ENCODE measurements around the gene NCF2.
A peak's percentile ranks its signal among the peaks of the same experiment; 100 is the strongest.

The NCF2 gene

DNA sequence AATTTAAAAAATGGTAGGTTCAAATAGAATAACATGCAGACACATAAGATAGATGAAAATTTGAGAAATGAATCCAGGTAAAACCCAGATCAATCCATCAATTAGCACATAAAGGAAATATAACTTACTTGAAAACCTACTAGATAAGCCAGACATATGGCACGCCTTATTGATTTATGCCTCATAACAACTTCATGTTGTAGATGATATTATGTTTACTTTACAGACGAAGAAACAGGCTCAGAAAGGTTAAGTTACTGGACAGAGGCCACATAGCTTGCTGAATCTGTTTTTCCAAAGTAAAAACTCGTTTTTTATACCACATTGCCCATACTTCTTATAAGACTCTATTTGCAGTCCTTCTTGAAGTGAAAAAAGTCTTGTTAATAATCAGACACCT lies 22.1 kb upstream of the NCF2 start:
- in situ Hi-C loops (cut with MboI; ENCODE audit: low sequenced_read_pairs, unreplicated experiment): no loop called here

DNA sequence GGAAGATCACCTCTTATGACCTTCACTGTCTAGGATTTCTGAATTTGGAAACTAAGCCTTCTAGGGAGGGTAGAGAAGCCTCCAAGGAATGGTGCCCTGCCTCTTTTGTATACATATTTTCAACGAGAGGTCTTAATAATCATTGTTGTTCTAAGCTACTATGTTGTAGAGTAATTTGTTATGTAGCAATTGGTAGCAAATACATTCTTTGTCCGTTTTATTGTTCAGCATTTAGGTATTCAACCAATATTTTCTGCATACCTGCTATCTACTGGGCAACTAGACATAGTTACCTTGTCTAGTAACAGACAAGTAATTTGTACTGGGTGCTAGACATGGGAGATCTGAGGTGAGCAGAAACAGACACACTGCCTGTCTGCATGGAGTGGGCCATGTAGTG lies 20.8 kb upstream of the NCF2 start:
- in situ Hi-C loops (cut with MboI; ENCODE audit: low sequenced_read_pairs, unreplicated experiment): no loop called here
- DNase-seq (ENCODE audit: low spot score): no peak
- TF ChIP-seq, protein P1, sequence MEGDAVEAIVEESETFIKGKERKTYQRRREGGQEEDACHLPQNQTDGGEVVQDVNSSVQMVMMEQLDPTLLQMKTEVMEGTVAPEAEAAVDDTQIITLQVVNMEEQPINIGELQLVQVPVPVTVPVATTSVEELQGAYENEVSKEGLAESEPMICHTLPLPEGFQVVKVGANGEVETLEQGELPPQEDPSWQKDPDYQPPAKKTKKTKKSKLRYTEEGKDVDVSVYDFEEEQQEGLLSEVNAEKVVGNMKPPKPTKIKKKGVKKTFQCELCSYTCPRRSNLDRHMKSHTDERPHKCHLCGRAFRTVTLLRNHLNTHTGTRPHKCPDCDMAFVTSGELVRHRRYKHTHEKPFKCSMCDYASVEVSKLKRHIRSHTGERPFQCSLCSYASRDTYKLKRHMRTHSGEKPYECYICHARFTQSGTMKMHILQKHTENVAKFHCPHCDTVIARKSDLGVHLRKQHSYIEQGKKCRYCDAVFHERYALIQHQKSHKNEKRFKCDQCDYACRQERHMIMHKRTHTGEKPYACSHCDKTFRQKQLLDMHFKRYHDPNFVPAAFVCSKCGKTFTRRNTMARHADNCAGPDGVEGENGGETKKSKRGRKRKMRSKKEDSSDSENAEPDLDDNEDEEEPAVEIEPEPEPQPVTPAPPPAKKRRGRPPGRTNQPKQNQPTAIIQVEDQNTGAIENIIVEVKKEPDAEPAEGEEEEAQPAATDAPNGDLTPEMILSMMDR (IDR thresholded peaks at IDR 0.05; ENCODE audit: borderline replicate concordance, control extremely low read depth, extremely low read depth, insufficient read depth, missing control alignments): no peak

More for the DNA sequence above, 22.1 kb upstream of the NCF2 start:
- TF ChIP-seq, protein P1 (IDR thresholded peaks at IDR 0.05; ENCODE audit: borderline replicate concordance, control extremely low read depth, extremely low read depth, insufficient read depth, missing control alignments): no peak
- no peak for DNase-seq (ENCODE audit: low spot score)

GRCh38 chr1:183609759-183610452 lies 19.6 kb upstream of the NCF2 start:
- TF ChIP-seq, protein P1 (IDR thresholded peaks at IDR 0.05; ENCODE audit: borderline replicate concordance, control extremely low read depth, extremely low read depth, insufficient read depth, missing control alignments): no peak
- no peak for DNase-seq (ENCODE audit: low spot score)

DNA sequence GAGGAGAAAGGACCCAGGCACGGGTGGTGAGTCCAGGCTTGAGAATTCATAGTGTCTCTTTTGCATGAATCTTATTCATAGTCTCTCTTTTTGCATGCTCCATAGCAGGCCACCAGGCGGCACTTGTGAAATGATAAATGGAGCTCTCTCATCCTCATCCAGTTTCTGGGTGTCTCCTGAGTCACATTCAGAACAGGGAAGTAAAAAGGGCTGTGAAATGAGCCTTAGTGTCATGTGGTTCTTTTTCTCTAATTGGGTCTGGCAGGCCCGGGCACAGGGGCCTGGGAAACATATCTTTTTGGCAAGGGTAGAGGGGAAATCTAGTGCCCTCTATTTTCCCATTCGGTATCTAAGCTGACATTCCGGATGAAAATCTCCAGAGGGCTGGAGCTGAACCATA lies 19.1 kb upstream of the NCF2 start:
- DNase-seq (ENCODE audit: low spot score): peak; percentile 36
- TF ChIP-seq, protein P1 (IDR thresholded peaks at IDR 0.05; ENCODE audit: borderline replicate concordance, control extremely low read depth, extremely low read depth, insufficient read depth, missing control alignments): peak; percentile 49
- in situ Hi-C loops (cut with MboI; ENCODE audit: low sequenced_read_pairs, unreplicated experiment): no loop called here

More at GRCh38 chr1:183609759-183610452, 19.6 kb upstream of the NCF2 start:
- in situ Hi-C loops (cut with MboI; ENCODE audit: low sequenced_read_pairs, unreplicated experiment): no loop called here

GRCh38 chr1:183607322-183607980 lies 17.2 kb upstream of the NCF2 start:
- no peak for DNase-seq (ENCODE audit: low spot score)
- TF ChIP-seq, protein P1 (IDR thresholded peaks at IDR 0.05; ENCODE audit: borderline replicate concordance, control extremely low read depth, extremely low read depth, insufficient read depth, missing control alignments): no peak
- in situ Hi-C loops (cut with MboI; ENCODE audit: low sequenced_read_pairs, unreplicated experiment): no loop called here

GRCh38 chr1:183605904-183606303 lies 15.6 kb upstream of the NCF2 start:
- DNase-seq (ENCODE audit: low spot score): no peak
- in situ Hi-C loops (cut with MboI; ENCODE audit: low sequenced_read_pairs, unreplicated experiment): no loop called here
- TF ChIP-seq, protein P1 (IDR thresholded peaks at IDR 0.05; ENCODE audit: borderline replicate concordance, control extremely low read depth, extremely low read depth, insufficient read depth, missing control alignments): no peak
